GM23338 (cell line): ENCODE measurements around the gene CRK. TPM values are rescaled to one million over a fixed set of nuclear protein-coding genes. Genes with fewer than 3 reads are reported as not detected.

Experiments
- polyA plus RNA-seq: library from polyadenylated mRNA; unstranded; fragments of >200 nt; fragmentation: Nextera tagmentation; extraction: Ambion mirVana; gene quantifications from 2 replicates; pipeline ENCODE4 v1.2.1, GENCODE V29; 2016
- total RNA-seq: library from RNA; depleted of rRNA; stranded (reverse); fragments of >200 nt; shearing (Covaris generic); gene quantifications from 2 replicates; pipeline ENCODE4 v1.2.3, GENCODE V29; 2014; rRNA removed

CRK gene
- total and polyA plus RNA-seq, 2 experiments from 2014 or later, result 32.6 to 59.8 TPM

Other genes starting within 250 kb of the CRK start
- 2.3 TPM in 1 of 2 replicates, not detected in the other for gene BHLHA9, start 185.8 kb downstream of the CRK start, total RNA-seq
- 0.39 and 1.1 TPM in 2 replicates for gene BHLHA9, start 185.8 kb downstream of the CRK start, polyA plus RNA-seq
- gene TRARG1, start 176.6 kb downstream of the CRK start, total RNA-seq, result 0.12 TPM in 1 of 2 replicates, not detected in the other
- not detected in 2 replicates for gene TRARG1, start 176.6 kb downstream of the CRK start, polyA plus RNA-seq
- 1,251 and 1,409 TPM in 2 replicates for gene YWHAE, start 56.0 kb downstream of the CRK start, total RNA-seq
- gene YWHAE, start 56.0 kb downstream of the CRK start, polyA plus RNA-seq, result 1,271 and 1,283 TPM in 2 replicates
- 35.2 and 57.1 TPM in 2 replicates for gene MYO1C, start 36.5 kb upstream of the CRK start, total RNA-seq
- 12.3 and 13.9 TPM in 2 replicates for gene MYO1C, start 36.5 kb upstream of the CRK start, polyA plus RNA-seq
- gene INPP5K, start 60.4 kb upstream of the CRK start, total RNA-seq, result 22.5 and 29.7 TPM in 2 replicates
- gene INPP5K, start 60.4 kb upstream of the CRK start, polyA plus RNA-seq, result 8.4 TPM in 2 replicates
- 24.2 and 28.1 TPM in 2 replicates for gene PITPNA, start 106.6 kb upstream of the CRK start, total RNA-seq
- gene PITPNA, start 106.6 kb upstream of the CRK start, polyA plus RNA-seq, result 13.0 and 14.2 TPM in 2 replicates
- 7.1 and 9.8 TPM in 2 replicates for gene SLC43A2, start 172.6 kb upstream of the CRK start, total RNA-seq
- gene SLC43A2, start 172.6 kb upstream of the CRK start, polyA plus RNA-seq, result 2.2 and 2.5 TPM in 2 replicates
- 1.0 and 1.6 TPM in 2 replicates for gene SCARF1, start 189.5 kb upstream of the CRK start, total RNA-seq
- 0.63 and 0.76 TPM in 2 replicates for gene SCARF1, start 189.5 kb upstream of the CRK start, polyA plus RNA-seq
- 9.2 and 17.4 TPM in 2 replicates for gene RILP, start 193.6 kb upstream of the CRK start, total RNA-seq
- 8.6 and 10.8 TPM in 2 replicates for gene RILP, start 193.6 kb upstream of the CRK start, polyA plus RNA-seq
- gene PRPF8, start 228.6 kb upstream of the CRK start, total RNA-seq, result 231 and 246 TPM in 2 replicates
- gene PRPF8, start 228.6 kb upstream of the CRK start, polyA plus RNA-seq, result 175 and 178 TPM in 2 replicates